IPS DF 6.9 (cell line): ENCODE results near the gene CCHCR1.

ENCODE experiments used
- DNase-seq: peaks from one replicate; pipeline ENCODE4 v3.0.0-alpha.2; 2013; ENCODE audit warnings: low read depth, low spot score
- H3K27ac ChIP-seq: one replicate; pipeline ENCODE4 v1.5.1; 2013; ENCODE audit warnings: low read length, control low read depth
- H3K27me3 ChIP-seq: 2 replicates; pipeline ENCODE4 v1.6.1; 2013; ENCODE audit warnings: mild to moderate bottlenecking, low read length; ENCODE audit not compliant: control insufficient read depth, insufficient read depth
- H3K36me3 ChIP-seq: 2 replicates; pipeline ENCODE4 v1.6.1; 2013; ENCODE audit warnings: low read length; ENCODE audit not compliant: control insufficient read depth, insufficient read depth
- H3K4me1 ChIP-seq: 2 replicates; pipeline ENCODE4 v1.6.1; 2013; ENCODE audit warnings: low read length; ENCODE audit not compliant: control insufficient read depth, insufficient read depth
- H3K4me3 ChIP-seq: 2 replicates; pipeline ENCODE4 v1.5.1; 2013; ENCODE audit warnings: mild to moderate bottlenecking, low read length
- H3K9me3 ChIP-seq: 2 replicates; pipeline ENCODE4 v1.6.1; 2013; ENCODE audit warnings: low read length, inconsistent platforms; ENCODE audit not compliant: control insufficient read depth, insufficient read depth
- WGBS: extraction: QIAGEN DNeasy Blood & Tissue Kit; methylation state at CpG from one replicate; pipeline ENCODE4 v1.1.7; 2013; ENCODE audit warnings: mixed read lengths, missing lambda C conversion rate; ENCODE audit not compliant: insufficient read length, insufficient coverage; 5-methylcytosine and 5-hydroxymethylcytosine counted together

Gene CCHCR1

GRCh38 chr6:31144970-31145340, 12.6 kb downstream of the CCHCR1 start:
- DNase-seq = no peak
- no CpG with 5 or more reads among the region's 11 CpGs for WGBS
- no peak overlapping the region for H3K4me3 ChIP-seq
- peaks cover 16% of the 10 kb centered on the region for H3K36me3 ChIP-seq
- H3K4me1 ChIP-seq = peaks cover 2% of the 10 kb centered on the region
- no peak overlapping the region for H3K27ac ChIP-seq
- H3K9me3 ChIP-seq = no peaks in the 10 kb centered on the region
- no peaks in the 10 kb centered on the region for H3K27me3 ChIP-seq

GRCh38 chr6:31144296-31144969, 13.2 kb downstream of the CCHCR1 start:
- Histone ChIP-seq H3K36me3 (peaks cover 13% of the 10 kb centered on the region), H3K9me3 (no peaks in the 10 kb centered on the region), H3K27me3 (no peaks in the 10 kb centered on the region), H3K4me3 (no peak overlapping the region), H3K4me1 (peaks cover 3% of the 10 kb centered on the region), H3K27ac (no peak overlapping the region)
- DNase-seq = no peak
- no CpG with 5 or more reads among the region's 18 CpGs for WGBS

- peaks cover 11% of the 10 kb centered on the region for H3K36me3 ChIP-seq
- H3K27ac ChIP-seq = no peak overlapping the region
- H3K27me3 ChIP-seq = no peaks in the 10 kb centered on the region
- no peak overlapping the region for H3K4me3 ChIP-seq
- no peaks in the 10 kb centered on the region for H3K9me3 ChIP-seq
- no CpG with 5 or more reads among the region's 11 CpGs for WGBS
- peaks cover 6% of the 10 kb centered on the region for H3K4me1 ChIP-seq
- no peak for DNase-seq
Observed at GRCh38 chr6:31143148-31143547, 14.5 kb downstream of the CCHCR1 start.

GRCh38 chr6:31142361-31142761, 15.2 kb downstream of the CCHCR1 start:
- no peak overlapping the region for H3K27ac ChIP-seq
- no CpG with 5 or more reads among the region's 2 CpGs for WGBS
- H3K4me1 ChIP-seq = peaks cover 6% of the 10 kb centered on the region
- H3K27me3 ChIP-seq = no peaks in the 10 kb centered on the region
- DNase-seq = no peak
- H3K36me3 ChIP-seq = peaks cover 10% of the 10 kb centered on the region
- H3K9me3 ChIP-seq = no peaks in the 10 kb centered on the region
- H3K4me3 ChIP-seq = no peak overlapping the region

GRCh38 chr6:31140643-31141042, 17.0 kb downstream of the CCHCR1 start:
- no peak for DNase-seq
- WGBS = no CpG with 5 or more reads among the region's 15 CpGs

GRCh38 chr6:31139599-31139998, 18.0 kb downstream of the CCHCR1 start:
- H3K27ac ChIP-seq = no peak overlapping the region
- no CpG with 5 or more reads among the region's 4 CpGs for WGBS
- H3K36me3 ChIP-seq = peaks cover 2% of the 10 kb centered on the region
- DNase-seq = no peak
- H3K27me3 ChIP-seq = no peaks in the 10 kb centered on the region
- peaks cover 6% of the 10 kb centered on the region for H3K4me1 ChIP-seq
- no peak overlapping the region for H3K4me3 ChIP-seq
- H3K9me3 ChIP-seq = no peaks in the 10 kb centered on the region

More at GRCh38 chr6:31140643-31141042, 17.0 kb downstream of the CCHCR1 start:
- no peaks in the 10 kb centered on the region for H3K27me3 ChIP-seq
- H3K36me3 ChIP-seq = peaks cover 7% of the 10 kb centered on the region
- no peak overlapping the region for H3K27ac ChIP-seq
- H3K9me3 ChIP-seq = no peaks in the 10 kb centered on the region
- H3K4me3 ChIP-seq = no peak overlapping the region
- peaks cover 6% of the 10 kb centered on the region for H3K4me1 ChIP-seq

GRCh38 chr6:31138982-31139381, 18.6 kb downstream of the CCHCR1 start, which contains the start of gene PSORS1C2:
Gene PSORS1C2, minus strand, starts transcription at chr6:31139066. Its CDS starts 40 bp downstream, at chr6:31139026.
- no peak for DNase-seq
- Histone ChIP-seq H3K9me3 (no peaks in the 10 kb centered on the region), H3K4me1 (peaks cover 6% of the 10 kb centered on the region), H3K27ac (no peak within 1 kb of the TSS), H3K4me3 (no peak within 1 kb of the TSS), H3K27me3 (no peaks in the 10 kb centered on the region), H3K36me3 (no peaks in the 10 kb centered on the region)
- WGBS = no CpG with 5 or more reads among the region's 4 CpGs

- no peaks in the 10 kb centered on the region for H3K36me3 ChIP-seq
- no CpG with 5 or more reads among the region's 10 CpGs for WGBS
Observed at GRCh38 chr6:31135710-31136109, 21.9 kb downstream of the CCHCR1 start.

GRCh38 chr6:31132806-31133205, 24.8 kb downstream of the CCHCR1 start:
- no peak for DNase-seq
- Histone ChIP-seq H3K4me3 (no peak overlapping the region), H3K9me3 (no peaks in the 10 kb centered on the region), H3K36me3 (no peaks in the 10 kb centered on the region), H3K27ac (no peak overlapping the region), H3K4me1 (no peaks in the 10 kb centered on the region), H3K27me3 (no peaks in the 10 kb centered on the region)
- no CpG with 5 or more reads among the region's 6 CpGs for WGBS

More at GRCh38 chr6:31135710-31136109, 21.9 kb downstream of the CCHCR1 start:
- Histone ChIP-seq H3K9me3 (no peaks in the 10 kb centered on the region), H3K4me3 (no peak overlapping the region), H3K27me3 (no peaks in the 10 kb centered on the region), H3K4me1 (peaks cover 6% of the 10 kb centered on the region), H3K27ac (no peak overlapping the region)
- DNase-seq = no peak

GRCh38 chr6:31131595-31131994, 26.0 kb downstream of the CCHCR1 start:
- H3K36me3 ChIP-seq = no peaks in the 10 kb centered on the region
- DNase-seq = no peak
- H3K9me3 ChIP-seq = no peaks in the 10 kb centered on the region
- no peak overlapping the region for H3K4me3 ChIP-seq
- H3K27me3 ChIP-seq = no peaks in the 10 kb centered on the region
- WGBS = no CpG with 5 or more reads among the region's 3 CpGs
- H3K27ac ChIP-seq = no peak overlapping the region
- 0 out of 2 replicates have a peak, but pooled peaks cover 2% of the 10 kb centered on the region for H3K4me1 ChIP-seq

- H3K27me3 ChIP-seq = no peaks in the 10 kb centered on the region
- no peaks in the 10 kb centered on the region for H3K36me3 ChIP-seq
- no peak for DNase-seq
- H3K27ac ChIP-seq = no peak overlapping the region
- WGBS = no CpG with 5 or more reads among the region's 3 CpGs
- H3K9me3 ChIP-seq = no peaks in the 10 kb centered on the region
- H3K4me1 ChIP-seq = 0 out of 2 replicates have a peak, but pooled peaks cover 2% of the 10 kb centered on the region
- no peak overlapping the region for H3K4me3 ChIP-seq
Observed at GRCh38 chr6:31130751-31131150, 26.9 kb downstream of the CCHCR1 start.
